HFFc6 (cell line): ENCODE measurements around the gene BMF. TPM values are rescaled to one million over a fixed set of nuclear protein-coding genes. Genes with fewer than 3 reads are reported as not detected.

Experiments
- DNase-seq: peaks from one replicate; pipeline ENCODE4 v3.0.0-alpha.2; 2018
- H3K27ac Mint-ChIP-seq: 2 replicates; pipeline ENCODE4 v1.8.0; 2020; ENCODE audit warnings: mild to moderate bottlenecking, mixed read lengths
- H3K27me3 Mint-ChIP-seq: 2 replicates; pipeline ENCODE4 v1.8.0; 2021; ENCODE audit warnings: mild to moderate bottlenecking, moderate library complexity, mixed read lengths; ENCODE audit not compliant: insufficient read depth
- H3K36me3 Mint-ChIP-seq: 2 replicates; pipeline ENCODE4 v1.8.0; 2021; ENCODE audit warnings: low read depth, mixed read lengths
- H3K4me1 Mint-ChIP-seq: 2 replicates; pipeline ENCODE4 v1.8.0; 2020; ENCODE audit warnings: low read depth, mixed read lengths
- H3K4me3 Mint-ChIP-seq: 2 replicates; pipeline ENCODE4 v1.8.0; 2020; ENCODE audit warnings: mild to moderate bottlenecking, moderate library complexity, mixed read lengths
- H3K9me3 Mint-ChIP-seq: 2 replicates; pipeline ENCODE4 v1.8.0; 2020; ENCODE audit warnings: mild to moderate bottlenecking, mixed read lengths
- CTCF ChIP-seq: fragments of 200-600 bp; sonication (generic); IDR thresholded peaks from 2 replicates; pipeline ENCODE4 v1.5.0; 2021; ENCODE audit warnings: antibody characterized with exemption, mild to moderate bottlenecking
- total RNA-seq, 6 experiments: library from RNA; stranded (reverse); fragmentation: NEBNext Ultra II Directional; extraction: Animal tissue kit (Norgen Biotek cat#: 25700); gene quantifications; 2 replicates in 1 of 6; 3 replicates in 5 of 6; pipeline ENCODE4 v1.2.3, GENCODE V29; 2021

Gene BMF
- total RNA-seq, 6 experiments from 2014 or later: 0.57 to 1.2 (median 0.81) TPM

DNA sequence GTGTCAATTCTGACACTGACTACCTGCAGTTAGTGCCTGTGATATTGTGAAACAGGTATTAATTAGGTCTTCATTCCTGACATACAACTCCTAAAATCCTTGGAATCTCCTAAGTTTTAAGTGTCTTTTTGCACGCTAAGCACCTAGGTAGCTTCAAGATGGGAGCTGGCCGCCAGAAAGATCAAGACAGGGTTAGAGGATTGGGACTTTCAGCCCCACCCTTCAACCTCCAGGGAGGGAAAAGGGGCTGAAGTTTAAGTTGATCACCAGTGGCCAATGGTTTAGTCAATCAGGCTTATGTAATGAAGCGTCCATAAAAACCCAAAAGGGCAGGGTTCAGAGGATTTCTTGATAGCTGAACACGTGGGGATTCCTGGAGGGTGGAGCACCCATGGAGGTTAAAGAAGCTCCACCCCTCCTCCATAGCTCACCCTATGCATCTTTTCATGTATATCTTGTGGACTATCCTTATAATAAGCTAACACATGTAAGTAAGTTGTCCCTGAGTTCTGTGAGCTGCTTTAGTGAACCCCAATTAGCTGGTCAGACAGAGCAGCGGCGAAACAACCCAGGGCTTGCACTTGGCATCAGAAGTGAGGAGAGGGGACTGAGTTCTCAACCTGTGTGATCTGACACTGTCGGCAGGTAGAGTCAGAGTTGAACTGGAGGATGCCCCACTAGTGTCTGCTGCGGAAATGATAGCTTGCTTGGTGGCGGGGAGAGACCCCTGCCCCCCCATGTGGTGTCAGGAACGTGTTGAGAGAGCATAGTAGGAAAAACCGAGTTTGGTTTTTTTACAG is 56.9 kb downstream of the BMF start:
- no peaks in the 10 kb centered on the region for H3K36me3 Mint-ChIP-seq
- H3K9me3 Mint-ChIP-seq: 0 out of 2 replicates have a peak, but pooled peaks cover 4% of the 10 kb centered on the region
- H3K4me3 Mint-ChIP-seq: no peak overlapping the region
- H3K4me1 Mint-ChIP-seq: peaks cover 41% of the 10 kb centered on the region
- no peak for TF ChIP-seq CTCF
- no peaks in the 10 kb centered on the region; the same call in 1 of the 2 replicates for H3K27me3 Mint-ChIP-seq
- no peak overlapping the region for H3K27ac Mint-ChIP-seq
- DNase-seq: no peak

DNA sequence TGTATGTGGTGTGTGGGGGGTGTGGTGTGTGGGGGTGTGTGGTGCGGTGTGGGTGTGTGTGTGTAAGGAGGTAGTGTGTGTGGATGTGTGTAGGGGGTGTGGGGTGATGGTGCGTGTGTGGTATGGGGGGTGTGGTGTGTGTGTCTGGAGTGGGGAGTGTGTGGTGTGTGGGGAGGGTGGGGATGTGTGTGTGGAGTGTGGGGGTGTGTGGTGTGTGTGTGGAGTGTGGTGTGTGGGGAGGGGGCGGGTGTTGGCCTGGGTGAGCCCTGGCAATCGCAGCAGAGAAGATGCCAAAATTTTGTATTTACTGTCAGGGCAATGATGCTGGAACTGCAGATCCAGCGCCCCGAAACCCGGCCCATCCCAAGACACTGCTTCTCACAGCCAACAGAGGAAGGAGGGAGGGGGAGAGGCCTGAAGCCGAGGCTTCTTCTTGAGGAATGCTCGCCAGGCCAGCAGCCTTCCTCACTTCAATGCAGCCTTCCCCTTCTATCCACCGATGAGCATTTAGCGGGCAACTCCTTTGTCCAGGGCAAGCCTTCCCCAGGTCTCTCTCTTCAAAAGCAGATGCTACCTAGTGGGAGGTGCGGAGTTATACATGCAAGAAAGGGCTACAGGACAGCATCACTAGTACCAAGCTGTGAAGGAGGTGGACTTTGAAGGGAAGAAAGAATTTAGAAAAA is 57.8 kb downstream of the BMF start:
- Mint-ChIP-seq H3K27me3 (no peaks in the 10 kb centered on the region; the same call in 1 of the 2 replicates), H3K36me3 (no peaks in the 10 kb centered on the region), H3K4me1 (peaks cover 50% of the 10 kb centered on the region), H3K27ac (no peak overlapping the region), H3K9me3 (0 out of 2 replicates have a peak, but pooled peaks cover 4% of the 10 kb centered on the region), H3K4me3 (no peak overlapping the region)
- no peak for DNase-seq
- no peak for TF ChIP-seq CTCF

GRCh38 chr15:40048926-40049475 is 59.7 kb downstream of the BMF start:
- no peak overlapping the region for H3K4me3 Mint-ChIP-seq
- H3K9me3 Mint-ChIP-seq: 0 out of 2 replicates have a peak, but pooled peaks cover 4% of the 10 kb centered on the region
- no peak overlapping the region for H3K27ac Mint-ChIP-seq
- peaks cover 49% of the 10 kb centered on the region for H3K4me1 Mint-ChIP-seq
- TF ChIP-seq CTCF: no peak
- no peaks in the 10 kb centered on the region; the same call in 1 of the 2 replicates for H3K27me3 Mint-ChIP-seq
- DNase-seq: no peak
- H3K36me3 Mint-ChIP-seq: no peaks in the 10 kb centered on the region

DNA sequence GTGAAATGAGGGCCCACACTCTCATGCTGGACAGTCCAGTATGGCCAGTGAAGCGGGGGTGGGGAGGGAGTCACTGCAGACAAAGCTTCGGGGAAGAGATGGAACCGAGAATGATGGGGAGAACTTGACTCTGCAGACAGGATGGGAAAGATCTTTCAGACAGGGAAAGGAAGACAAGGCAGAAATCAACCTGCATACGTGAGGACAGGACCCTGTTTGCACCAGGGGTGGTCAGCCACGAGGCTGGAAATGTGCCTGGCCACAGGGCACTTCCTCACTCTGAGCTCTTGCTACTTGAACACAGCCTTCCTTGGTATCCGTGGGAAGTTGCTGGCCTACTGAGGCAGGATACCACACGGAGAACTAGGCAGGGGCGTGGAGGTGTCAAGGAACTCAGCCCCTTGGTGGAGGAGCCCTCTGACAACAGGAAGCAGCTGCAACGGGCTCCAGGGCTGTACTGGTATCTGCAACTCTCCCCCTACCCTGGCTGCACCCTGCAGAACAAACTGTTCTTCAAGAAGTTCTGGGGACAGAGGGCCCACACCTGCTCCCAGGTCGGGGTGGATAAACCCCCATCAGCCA is 60.4 kb downstream of the BMF start:
- no peak for DNase-seq
- Mint-ChIP-seq H3K36me3 (no peaks in the 10 kb centered on the region), H3K27me3 (no peaks in the 10 kb centered on the region; the same call in 1 of the 2 replicates), H3K4me1 (peaks cover 43% of the 10 kb centered on the region), H3K9me3 (0 out of 2 replicates have a peak, but pooled peaks cover 4% of the 10 kb centered on the region), H3K27ac (peak overlapping the region; percentile 95), H3K4me3 (peak overlapping the region; percentile 6)
- no peak for TF ChIP-seq CTCF

GRCh38 chr15:40047415-40048210 is 61.1 kb downstream of the BMF start:
- peak overlapping the region; percentile 95 for H3K27ac Mint-ChIP-seq
- DNase-seq: peak; percentile 68
- peak overlapping the region; percentile 6 for H3K4me3 Mint-ChIP-seq
- no peaks in the 10 kb centered on the region for H3K36me3 Mint-ChIP-seq
- H3K9me3 Mint-ChIP-seq: 0 out of 2 replicates have a peak, but pooled peaks cover 4% of the 10 kb centered on the region
- no peaks in the 10 kb centered on the region; the same call in 1 of the 2 replicates for H3K27me3 Mint-ChIP-seq
- TF ChIP-seq CTCF: no peak
- peaks cover 43% of the 10 kb centered on the region for H3K4me1 Mint-ChIP-seq
